ELR (cell line): ENCODE results near the gene ANKRD39.

ENCODE experiments used
- DNase-seq: peaks from one replicate; pipeline ENCODE4 v3.0.0-alpha.2; 2015; ENCODE audit warnings: low read depth

The ANKRD39 gene

DNA sequence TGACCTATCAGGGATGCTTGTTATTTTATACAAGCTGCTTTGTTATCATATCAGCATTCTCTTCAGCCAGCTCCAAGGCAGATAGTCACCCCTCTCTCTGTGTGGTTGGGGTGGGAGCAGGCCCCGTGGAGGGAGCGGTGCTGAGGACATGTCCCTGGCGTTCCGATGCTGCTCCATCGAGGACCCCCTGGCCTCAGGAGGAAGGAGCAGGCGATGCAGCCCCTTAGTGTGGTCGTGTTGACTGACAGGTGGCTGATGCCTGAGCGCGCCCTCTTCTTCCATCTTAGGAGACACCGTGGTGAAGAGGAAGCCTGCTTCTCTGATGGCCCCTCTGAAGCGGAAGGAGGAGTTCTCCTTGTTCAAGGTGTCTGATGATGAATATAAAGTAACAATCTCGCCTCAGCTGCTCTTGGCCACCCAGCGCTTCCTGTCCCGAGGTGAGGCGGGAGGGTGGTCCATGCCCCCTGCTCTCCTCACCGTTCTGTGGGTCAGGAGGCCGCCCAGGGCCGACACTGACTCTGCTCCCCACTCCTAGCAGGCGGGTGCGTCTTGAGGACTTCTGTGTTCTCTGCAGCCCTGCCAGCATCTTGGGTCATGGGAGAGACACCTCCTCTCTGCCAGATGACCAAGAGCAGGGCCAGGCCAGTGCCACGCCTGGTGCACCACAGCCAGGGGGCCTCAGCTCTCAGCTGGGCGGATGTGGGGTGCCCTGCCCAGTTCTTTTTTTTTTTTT lies 31.1 kb downstream of the ANKRD39 start:
- DNase-seq, result no peak

DNA sequence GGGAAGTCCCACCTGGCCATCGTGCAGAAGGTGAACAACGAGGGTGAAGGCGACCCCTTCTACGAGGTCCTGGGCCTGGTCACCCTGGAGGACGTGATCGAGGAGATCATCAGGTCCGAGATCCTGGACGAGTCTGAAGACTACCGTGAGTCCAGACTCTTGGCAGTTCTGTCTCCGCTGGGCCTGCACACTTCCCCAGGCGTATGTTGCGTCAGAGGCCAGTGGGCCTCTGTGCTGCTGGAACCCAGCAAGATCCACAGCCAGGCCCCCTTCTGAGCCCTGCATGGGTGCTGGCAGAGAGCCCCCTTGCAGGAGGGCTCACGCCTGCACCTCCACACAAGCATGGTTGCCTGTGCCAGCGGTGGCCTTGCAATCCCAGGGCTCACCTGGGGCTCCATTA lies 32.8 kb downstream of the ANKRD39 start:
- DNase-seq, result no peak

DNA sequence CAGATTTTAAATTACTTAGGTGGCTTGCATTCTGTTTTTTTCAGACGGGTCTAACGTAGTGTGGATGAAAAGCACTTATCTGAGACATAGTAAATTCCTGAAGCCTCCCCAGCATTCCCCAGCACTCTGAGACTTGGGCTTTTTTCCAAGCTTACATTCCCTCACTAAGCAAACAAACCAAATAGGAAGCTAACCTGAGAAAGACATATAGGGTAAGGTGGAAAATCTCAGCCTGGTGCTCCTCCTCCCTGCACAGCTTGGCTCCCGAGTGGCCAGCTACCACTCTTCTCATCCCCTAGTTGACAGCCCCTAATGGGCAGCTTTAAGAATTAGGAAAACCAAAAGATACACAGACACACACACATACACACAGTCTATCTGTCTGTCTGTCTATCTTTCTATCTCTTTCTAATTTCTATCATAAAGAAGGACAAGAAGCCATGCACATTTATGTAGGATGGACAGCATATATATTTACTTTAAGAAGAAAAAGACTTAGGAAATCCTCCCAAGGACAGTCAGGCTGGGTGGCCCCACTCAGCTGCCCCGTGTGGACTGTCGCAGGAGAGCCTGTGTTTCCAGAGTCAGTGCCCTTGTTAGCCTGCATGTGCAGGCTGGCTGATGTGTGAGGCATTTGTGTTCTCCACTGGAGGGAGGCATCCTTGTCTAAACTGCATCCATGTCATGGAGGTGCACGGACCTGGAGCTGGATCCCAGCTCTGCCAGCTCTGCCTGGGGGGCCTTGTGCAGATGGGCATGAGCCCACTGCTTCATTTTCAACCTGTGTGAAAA lies 33.5 kb downstream of the ANKRD39 start:
- no peak for DNase-seq

DNA sequence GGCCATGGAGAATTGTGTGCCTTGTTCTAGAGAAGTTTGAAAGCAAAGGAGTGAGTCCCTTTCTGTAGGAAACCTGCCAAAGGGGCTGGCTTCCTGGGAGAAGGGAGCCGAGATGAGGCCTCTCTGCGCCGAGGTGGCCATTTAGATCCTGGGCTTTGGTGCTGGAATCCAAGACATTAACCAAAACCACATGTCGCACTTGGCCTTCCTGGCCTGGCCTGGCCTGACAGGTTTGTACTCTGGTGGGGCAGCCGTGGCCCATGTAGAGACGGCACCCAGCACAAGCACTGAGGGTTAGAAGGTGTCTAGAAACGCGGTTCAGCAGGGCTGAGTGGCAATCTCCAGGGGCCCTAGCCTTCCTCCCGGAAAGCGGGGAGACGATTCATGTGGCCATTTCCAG lies 34.6 kb downstream of the ANKRD39 start:
- DNase-seq, result no peak

DNA sequence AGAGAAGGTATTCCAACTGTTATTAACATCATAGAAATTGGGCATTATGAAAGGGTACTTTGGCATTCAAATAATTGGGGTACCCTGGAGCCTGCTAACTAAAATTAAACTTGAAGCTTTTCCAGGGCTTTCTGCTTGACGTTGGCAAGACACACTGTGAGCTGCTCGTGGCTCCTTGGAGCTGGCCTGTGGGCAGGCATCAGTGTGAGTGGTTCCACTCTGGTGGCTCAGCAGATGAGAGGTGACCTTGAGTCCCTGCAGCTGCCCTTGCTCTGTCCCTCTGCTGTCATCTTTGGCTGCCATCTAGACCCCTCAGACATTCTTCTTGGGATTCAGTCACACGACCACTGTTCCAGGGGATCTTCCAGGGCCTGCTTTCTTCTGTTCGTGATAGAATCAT lies 35.0 kb downstream of the ANKRD39 start:
- no peak for DNase-seq

DNA sequence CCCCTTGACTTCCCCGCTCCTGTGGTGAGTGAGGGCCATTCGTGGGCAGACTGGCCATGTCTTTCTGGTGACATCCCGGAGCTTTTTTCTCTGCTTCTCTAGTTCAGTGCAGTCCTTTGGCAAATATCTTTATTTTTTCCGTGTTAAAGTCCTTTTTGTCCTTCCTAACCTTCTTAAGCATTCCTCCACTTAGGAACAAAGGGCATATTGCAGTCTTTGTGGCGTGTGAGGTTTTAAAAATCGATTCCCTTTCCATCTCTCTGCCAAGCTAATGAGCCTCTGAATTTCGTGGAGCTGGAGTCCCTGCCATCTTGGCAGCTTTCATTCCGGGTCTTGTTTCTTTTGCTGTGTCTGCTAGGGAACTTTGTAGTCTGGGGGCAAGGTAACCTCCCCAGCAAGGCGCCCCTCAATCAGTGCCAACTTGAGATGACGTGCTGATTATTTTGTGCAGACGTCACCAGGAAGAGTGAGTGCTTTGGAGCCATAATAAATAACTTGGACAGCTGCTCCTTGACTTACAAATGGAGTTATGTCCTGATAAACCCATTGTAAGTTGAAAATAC lies 36.6 kb downstream of the ANKRD39 start:
- DNase-seq, result no peak

DNA sequence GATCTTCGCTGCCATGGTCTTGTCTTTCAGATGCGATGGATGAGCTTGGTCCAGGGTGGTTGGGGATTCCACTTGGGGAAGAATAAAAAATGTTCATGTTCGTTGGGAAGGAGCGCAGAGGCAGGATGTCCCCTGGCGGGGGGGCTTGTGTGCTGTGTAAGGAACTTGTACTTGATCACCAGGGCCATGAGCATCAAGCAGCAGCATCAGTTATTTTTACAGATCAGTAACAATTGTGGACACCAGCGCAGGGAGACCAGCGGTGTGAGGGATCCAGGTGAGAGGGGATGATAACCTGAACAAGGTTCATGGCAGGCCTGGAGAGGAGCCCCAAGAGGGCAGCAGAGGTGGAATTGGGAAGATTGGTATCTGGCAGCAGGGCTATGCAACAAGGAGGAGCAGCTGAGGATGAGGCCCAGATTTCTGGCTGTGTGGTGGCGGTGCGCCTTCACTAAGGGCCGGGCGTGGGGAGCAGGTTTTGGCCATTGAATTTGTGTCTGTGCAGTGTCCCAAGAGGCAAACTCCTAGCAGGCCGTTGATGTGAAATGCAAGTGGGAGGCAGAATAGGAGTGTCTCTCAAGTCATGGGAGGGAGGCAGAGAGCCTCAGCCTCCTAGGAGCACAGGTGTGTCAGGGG lies 37.8 kb downstream of the ANKRD39 start:
- DNase-seq, result no peak

DNA sequence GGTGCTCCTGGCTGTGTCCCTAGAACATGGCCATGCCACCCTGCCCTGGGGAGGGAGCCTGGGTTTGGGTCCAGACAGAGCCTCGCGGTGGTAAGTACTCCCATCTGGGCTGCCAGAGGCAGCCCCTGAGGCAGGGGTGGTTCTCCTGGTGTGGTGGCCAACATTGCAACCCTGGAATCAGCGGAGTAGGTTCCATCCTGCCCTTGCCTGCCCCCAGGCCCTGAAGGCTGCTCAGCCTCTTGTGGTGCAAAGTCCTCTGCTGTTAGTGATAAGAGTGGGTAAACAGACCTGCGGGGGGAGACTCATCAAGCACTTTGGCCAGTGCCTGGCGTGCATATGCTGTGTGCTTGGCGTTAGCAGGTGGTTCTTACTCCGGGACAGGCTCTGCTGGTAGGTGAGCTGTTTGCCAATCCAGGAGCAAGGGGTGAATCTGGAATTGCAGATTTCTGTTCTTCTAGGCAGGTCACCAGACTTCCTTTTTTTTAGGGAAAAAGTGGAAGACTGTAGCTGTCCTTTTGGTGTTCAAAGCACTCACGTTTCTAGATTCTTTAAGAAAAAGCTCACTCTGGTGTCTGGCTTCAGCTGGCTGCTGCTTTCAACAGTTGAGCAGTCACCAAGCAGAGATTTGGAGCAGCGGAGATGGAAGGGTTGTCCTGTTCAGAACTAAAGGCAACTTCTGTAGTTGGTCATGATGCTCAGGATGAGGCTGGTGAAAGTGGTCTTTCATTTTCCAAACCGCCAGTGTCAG lies 38.5 kb downstream of the ANKRD39 start:
- DNase-seq, result no peak

DNA sequence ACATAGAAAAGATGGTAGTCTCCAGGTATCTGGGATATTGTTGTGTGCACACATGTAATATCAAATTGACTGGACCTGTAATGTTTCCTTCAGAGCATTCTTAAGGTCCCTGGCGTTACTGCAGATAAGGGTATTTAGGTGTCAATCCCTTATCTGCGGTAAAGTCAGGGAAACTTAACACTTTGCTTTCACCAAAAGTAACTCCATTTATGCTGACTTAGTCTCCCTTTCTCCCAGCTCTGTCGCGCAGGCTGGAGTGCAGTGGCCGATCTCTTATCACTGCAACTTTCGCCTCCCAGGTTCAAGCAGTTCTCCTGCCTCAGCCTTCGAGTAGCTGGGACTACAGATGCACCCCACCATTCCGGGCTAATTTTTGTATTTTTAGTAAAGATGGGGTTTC lies 39.9 kb downstream of the ANKRD39 start:
- DNase-seq, result no peak

DNA sequence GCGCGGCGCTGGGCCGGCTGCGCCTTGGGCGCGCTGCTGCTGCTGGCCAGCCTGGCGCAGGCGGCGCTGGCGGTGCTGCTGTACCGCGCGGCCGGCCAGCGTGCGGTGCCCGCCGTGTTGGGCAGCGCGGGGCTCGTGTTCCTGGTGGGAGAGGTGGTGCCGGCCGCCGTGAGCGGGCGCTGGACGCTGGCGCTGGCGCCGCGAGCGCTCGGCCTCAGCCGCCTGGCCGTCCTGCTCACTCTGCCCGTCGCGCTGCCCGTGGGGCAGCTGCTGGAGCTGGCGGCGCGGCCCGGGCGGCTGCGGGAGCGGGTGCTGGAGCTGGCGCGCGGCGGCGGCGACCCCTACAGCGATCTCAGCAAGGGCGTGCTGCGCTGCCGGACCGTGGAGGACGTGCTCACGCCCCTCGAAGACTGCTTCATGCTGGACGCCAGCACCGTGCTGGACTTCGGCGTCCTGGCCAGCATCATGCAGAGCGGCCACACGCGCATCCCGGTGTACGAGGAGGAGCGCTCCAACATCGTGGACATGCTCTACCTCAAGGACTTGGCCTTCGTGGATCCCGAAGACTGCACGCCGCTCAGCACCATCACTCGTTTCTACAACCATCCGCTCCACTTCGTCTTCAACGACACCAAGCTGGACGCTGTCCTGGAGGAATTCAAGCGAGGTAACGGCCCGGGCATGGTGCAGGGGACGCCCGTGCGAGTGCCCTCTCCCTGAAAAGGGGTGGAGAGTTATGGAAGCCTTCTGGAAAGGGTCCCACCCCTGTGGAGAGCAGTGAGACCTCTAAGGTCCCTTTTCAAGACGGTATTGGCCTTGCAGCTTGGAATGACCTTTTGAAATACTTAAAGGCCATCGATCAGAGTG lies 40.7 kb downstream of the ANKRD39 start:
- DNase-seq, result peak; percentile 42

DNA sequence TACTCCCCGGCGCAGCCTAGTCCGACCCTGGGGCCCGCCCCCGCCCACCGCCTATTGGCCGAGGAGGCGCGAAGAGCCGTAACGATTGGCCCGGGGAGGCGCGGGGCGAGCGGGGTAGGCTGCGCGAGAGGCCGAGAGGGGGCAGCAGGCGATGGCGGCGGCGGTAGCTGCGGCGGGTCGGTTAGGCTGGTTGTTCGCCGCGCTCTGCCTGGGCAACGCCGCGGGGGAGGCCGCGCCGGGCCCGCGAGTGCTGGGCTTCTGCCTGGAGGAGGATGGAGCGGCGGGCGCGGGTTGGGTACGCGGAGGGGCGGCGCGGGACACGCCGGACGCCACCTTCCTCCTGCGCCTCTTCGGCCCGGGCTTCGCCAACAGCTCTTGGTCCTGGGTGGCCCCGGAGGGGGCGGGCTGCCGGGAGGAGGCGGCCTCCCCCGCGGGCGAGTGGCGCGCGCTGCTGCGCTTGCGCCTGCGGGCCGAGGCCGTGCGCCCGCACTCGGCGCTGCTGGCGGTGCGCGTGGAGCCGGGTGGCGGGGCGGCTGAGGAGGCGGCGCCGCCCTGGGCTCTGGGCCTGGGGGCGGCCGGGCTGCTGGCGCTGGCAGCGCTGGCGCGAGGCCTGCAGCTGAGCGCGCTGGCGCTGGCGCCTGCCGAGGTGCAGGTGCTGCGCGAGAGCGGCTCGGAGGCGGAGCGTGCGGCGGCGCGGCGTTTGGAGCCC lies 41.5 kb downstream of the ANKRD39 start, which contains the start of gene CNNM3:
TSS of gene CNNM3 (plus strand) at position 142 of the 709 bp plus-strand sequence. CDS start at position 152, 10 bp downstream.
- peak; percentile 95 for DNase-seq

DNA sequence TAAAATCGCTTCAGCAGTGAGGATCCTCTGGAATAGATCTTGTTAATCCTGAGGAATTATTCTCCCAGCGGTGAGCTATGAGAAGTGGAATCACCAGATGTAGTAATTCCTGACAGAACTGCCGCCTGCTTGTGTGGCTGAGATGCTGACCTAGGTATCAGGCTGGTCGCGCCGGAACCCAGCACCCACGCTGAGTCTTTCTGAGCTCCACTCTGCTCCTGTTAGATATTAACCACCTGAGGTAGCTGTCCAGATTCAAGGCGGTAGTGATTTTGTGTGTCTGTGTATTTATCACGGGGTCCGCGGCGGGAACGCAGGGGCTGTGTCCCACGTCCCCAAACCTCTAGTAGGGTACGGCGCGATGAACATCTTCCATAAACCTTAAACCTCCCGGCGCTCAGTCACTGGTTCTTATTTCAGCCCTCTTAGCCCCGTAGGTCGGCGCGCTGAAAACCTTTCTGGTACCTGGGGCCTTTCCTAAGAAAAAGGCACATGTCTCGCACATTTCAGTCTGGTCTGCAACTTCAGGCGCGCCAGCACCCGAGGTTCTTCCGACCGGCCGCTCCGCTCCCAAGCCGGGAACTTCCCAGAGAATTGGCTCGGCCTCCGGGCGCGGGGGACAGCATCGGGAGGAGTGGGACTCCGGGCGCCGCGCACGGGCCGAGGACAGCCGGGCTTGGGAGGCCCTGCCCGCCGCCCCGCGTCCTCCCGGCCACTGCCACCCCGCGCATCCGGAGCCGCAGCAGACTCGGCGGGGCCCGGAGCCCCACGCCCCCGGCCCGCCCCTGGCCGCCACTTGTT lies 42.3 kb downstream of the ANKRD39 start:
- DNase-seq, result peak; percentile 56

DNA sequence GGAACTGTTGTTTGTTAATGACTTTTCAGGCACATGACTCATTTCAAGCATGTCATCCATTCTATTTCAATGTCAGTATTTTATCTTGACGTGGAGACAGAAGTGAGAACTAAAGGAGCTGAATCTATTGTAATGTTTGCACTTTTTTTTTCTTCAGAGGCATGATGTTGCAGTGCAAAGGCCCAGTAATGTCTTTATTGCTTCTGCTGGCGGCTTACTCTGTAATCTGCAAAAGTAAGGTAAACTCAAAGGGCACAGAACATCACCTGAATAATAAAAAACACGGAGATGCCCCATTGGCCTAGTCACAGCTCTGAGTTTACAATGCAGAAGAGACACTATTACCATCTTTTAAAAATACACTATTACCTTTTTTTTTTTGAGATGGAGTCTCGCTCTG lies 44.2 kb downstream of the ANKRD39 start:
- DNase-seq, result no peak

DNA sequence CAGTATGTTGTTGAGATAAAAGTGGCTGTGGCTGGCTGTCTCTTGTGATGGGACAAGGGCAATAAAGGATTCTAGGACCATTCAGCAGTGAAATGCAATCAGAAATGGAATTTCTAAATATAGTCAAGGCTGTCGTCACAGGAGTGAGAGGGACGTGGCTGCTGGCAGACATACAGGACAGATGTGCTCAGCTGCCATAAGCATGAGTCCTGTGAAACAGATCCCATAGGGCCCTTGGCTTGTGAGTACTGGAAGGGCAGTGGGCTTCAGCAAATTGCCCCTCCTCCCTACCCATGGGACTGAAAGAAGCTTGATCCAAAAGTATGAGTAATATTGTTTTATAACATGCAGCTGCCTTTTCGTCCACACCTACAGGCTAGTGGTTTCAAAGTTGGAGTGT lies 45.9 kb downstream of the ANKRD39 start:
- no peak for DNase-seq

DNA sequence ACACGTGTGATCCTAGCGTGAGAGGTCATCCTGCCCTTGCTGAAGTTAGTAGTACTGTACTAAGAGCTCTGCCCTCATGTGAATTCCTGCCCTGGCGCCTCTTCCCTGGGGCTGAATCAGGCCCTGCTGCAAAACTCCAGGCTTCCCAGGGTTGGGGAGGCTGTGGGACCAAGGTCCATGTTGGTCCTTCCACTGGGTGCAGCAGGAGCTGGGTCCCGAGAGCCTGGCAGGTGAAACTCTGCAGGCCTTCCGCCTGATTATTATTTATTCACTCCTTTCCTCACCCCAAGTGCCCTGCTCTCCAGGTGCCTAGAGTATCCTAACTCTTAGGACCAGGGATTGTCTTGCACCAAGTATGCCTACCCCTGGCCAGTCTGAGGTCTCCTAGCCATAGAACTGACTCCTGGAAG lies 47.0 kb downstream of the ANKRD39 start:
- no peak for DNase-seq

DNA sequence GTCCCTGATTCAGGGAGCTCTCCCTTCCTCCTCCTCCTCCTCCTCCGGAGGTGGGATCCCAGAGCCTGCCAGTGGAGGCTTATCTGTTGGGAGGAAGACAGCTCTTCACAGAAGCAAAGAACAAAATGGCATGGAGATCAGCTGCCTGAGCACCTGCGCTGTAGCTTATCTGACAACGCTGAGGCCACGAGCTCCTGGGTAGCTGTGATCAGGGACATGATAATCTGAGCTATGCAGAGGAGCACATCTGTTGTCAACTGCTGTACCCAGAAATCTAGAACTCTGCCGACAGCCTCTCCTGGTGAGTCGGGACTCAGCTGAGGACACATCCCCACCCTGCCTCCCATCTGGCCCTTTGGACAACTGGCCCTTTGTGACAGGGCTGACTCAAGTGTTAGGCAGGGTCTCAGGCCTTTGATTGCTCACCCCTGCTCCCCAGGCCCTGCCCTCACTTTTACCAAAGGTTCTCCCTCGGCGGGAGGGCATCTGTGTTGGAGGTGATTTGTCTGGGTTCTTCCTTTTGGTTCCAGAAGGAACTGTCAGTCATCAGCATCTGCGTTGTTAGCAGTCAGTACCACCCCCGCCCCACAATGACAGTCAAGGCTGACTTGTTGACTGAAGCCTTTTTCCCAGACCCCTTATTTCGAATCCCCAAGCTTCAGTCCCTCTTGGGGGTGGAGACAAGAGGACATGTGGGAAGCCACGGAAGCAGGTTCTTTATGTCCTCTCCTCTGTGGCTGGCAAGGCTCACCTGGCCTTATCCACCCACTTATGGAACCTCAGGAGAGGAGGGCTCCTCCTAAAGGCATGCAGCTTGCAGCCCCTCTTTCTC lies 47.6 kb downstream of the ANKRD39 start:
- DNase-seq, result no peak

DNA sequence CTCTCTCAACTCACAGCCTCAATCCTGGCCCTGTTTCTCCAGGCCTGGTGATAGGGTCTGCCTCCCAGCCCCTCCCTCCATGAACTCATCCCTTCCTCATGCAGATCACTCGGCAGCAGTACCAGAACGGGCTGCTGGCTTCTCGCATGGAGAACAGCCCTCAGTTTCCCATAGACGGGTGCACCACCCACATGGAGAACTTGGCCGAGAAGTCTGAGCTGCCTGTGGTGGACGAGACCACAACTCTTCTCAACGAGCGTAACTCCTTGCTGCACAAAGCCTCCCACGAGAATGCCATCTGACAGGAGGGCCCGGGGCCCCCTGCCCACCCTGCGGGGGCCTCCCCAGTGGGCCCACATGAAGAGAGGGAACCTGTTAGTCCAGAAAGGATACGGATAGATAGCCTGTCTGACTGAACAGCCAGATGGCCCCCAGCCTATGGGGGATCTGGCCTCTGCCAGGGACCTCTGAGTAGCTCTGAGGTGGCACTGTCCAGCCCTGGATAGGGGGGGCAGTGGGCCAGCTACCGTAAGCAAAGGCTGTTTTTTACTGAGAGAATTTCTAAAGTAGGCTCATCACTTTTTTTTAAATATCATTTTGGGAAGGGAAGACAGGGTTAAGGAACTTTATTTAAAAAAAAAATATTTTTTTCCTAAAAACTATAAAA lies 48.5 kb downstream of the ANKRD39 start:
- DNase-seq, result no peak
